HG03442 (cell line): Measurements from ENCODE around the gene PIGM.
"Not testable (repeated sequence)": the region's sequence is repeated elsewhere in the genome, so short reads cannot be mapped to it uniquely, and the experiment has no call there.

Experiments used
- ATAC-seq: cut with Tn5 transposase; IDR thresholded peaks from one replicate; pipeline ENCODE4 v1.9.1; 2021; ENCODE audit warnings: mild to moderate bottlenecking, moderate library complexity; ENCODE audit not compliant: unreplicated experiment

PIGM gene

DNA sequence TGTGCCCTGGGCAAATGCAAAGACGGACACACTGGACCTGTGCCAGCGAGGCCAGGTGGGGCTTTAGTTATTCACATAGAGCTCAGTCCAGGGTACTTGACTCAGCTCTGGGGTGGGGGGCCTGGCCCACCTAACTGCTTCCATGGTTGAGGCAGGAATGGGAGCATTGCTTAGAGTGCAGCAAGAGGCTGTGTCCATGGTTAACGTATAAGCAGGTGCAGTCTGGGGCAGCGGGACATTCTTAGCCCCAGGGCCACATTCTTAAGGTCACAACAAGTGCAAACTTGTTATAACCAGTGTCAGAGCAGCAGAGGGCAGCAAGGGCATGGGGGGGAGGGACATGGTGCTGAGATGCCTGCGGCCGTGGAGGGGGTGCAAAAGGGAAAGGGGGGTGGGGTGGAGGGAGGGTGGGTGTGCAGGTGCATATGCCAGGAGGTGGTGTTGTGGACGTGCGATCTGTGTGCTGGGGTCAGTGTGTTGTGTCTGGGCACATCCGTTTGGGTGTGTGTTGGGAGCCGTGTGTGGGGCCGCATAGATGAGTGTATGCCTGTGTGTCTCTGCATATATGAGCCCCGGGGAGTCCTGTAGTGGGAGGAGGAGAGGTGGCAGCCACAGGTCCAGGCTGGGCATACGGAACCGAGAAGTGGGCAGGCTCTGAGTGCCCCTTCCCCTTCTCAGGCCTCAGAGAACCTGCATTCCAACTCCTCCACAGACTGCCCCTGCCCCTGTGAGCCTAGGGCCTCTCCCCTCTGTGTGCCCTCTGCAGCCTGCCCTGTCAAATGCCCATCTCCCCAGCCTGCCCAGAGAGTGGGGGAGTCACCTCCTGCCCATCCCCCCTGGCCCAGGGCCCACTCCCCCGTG is 29.8 kb upstream of the PIGM start:
- ATAC-seq: no peak

DNA sequence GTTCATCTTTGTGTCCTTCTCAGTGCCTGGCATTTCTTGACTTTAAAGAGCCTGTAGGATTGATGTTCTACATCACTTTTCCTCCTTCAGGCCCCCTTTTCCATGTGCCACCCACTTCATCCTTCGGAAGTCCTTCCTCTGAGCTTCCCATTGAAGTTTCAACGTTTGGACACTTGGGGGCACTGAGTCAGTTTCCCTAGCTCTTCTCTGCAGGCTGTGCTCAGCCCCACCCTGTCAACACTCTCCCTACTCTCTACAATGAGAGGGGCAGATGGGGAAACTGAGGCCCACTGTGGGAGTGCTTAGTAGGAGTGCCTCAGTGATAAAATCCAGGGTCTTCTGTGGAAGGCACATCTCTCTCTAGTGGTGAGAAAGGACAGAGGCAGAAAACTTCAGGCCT is 26.3 kb upstream of the PIGM start:
- no peak for ATAC-seq

DNA sequence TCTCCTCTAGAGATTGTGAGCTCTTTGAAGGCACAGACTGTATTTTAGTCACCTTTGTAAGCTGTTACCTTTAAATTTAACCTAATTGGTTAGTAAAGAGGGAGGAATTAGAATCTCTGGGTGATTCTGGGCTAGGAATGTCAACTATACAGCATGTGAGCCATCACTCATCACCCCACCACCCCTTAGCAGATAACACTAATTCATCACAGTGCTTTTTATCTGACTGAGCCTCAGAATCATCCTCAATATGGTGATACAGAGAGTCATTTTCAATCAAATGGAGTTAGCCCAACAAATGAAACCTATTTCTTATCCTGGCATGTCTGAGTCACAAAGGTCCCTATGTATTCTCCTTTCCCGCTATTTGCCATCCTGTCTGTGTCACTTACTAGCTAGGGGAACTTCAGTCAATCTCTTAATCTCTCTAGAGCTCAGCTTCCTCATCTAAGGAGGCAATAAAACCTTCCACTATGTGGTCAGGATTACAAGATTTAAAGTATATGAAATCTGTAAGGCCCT is 24.9 kb upstream of the PIGM start:
- ATAC-seq: no peak

DNA sequence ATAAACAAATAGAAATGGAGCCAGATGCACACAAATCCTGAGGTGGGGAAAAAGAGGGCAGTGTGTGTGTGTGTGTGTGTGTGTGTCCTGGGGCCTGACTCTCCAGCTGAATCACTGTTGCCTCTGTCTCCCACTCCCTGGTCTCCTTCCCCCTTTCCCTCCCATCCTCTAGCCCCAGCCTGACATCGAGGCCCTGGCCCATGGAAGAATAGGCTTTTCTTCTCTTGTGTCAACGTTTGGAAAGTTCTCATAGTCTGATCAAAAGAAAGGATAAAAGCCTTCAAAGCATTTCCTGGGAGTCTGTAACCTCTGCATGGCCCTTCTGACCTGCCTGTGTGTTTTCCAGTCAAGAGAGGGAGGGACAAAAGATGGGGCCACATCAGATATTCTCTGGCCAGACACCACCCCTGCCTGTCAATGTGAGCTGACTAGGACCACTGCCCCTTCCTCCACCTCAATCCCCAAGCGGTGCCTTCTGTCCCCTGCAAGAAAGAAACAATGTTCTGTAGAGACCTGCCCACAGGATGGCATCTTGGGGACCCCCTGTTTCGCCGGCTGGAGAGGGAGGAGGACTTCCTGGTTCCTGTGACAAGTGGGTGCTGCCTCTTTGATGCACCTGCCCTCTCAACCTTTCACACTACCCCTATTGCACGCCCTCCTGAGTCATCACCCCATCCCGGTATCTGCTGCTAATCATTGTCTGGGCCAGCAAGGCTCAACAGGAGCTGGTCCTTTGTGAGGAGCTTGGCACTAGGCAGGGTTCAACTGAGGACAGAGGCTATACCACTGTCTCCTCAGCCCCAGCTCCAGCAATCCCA is 22.0 kb upstream of the PIGM start:
- no peak for ATAC-seq

DNA sequence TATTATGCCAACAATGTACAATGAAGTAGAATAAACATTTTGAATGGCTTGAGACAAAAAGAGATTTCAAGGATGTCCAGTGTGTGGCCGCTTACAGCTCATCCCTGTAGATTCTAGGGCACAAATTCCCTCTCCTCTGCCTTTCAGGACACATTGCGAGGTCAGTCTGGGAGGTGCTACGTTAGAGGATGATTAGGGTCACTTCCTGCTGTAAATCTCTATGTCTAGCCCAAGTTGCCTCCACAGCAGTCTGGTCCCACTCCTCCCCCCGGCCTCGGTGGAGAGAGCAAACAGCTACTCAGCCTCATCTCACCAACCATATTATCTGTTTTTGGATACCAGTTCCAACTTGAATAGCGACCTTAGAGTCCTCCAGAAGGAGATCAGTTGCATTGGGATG is 21.1 kb upstream of the PIGM start:
- ATAC-seq: no peak

DNA sequence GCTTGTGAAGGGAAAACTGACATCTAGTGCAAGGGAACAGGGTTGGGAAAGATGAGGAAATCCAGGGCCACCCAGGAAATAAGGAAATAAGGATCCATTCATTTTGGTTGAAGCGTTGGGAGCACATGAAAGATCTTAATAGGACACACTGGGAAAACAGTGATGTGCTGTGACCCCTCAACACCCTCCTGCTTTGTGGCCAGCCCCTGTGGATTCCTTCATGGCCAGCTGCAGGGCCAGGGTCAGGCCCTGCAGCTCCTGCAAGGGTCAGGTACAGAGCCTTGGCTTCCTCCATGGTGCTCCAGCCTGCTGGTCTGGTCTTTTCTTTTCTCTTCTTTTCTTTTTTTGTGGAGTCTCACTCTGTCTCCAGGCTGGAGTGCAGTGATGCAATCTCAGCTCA is 18.8 kb upstream of the PIGM start:
- ATAC-seq: no peak

DNA sequence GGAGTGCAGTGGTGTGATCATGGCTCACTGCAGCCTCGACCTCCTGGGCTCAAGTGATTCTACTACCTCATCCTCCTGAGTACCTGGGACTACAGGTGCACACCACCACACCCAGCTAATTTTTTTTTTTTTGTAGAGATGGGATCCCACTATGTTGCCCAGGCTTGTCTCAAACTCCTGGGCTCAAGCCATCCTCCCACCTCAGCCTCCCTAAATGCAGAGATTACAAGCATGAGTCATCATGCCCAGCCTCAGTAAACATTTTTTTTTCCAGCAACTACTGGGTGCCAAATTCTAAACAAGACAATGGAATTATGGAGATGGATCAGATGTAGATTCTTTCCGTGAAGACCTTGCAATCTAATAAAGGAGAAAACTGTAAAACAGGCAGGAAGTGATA is 18.4 kb upstream of the PIGM start:
- ATAC-seq: not testable (repeated sequence)

DNA sequence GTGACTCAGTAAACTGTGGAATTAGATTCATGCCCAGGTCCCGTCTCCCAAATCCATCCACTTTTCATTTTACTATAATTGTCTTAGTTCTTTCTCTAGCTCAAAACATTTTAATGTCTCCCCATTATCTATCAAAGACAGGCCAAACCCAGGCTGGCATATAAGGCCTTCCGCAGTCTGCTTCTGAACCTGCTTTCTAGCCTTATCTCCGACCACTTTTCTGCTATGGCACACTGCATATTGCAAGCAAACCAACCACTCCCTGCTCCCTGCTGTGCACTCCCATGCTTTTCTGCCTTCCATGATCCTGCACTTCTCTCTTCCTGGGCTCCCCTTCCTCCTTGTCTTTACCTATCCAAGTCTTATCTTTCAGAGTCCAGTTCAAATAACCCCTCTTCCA is 17.3 kb upstream of the PIGM start:
- ATAC-seq: no peak

DNA sequence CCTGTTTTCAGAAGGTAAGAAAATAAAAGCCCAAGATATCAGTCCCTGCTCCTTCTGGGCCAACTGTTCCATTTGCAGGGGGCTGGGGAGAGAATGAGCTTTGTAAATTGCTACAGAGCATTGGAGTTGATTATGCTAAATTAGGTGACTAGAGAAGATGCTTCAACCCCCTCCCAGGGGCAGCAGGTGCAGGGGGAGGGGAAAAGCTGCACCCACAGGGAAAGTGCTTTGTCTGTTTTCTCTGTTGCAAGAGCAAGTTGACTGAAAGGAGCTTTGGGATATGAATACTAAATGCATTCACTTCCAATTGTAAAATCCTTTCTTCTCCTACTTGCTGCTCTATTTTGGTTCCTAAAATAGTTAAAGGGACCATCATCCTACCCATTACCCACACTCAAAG is 16.5 kb upstream of the PIGM start:
- no peak for ATAC-seq

DNA sequence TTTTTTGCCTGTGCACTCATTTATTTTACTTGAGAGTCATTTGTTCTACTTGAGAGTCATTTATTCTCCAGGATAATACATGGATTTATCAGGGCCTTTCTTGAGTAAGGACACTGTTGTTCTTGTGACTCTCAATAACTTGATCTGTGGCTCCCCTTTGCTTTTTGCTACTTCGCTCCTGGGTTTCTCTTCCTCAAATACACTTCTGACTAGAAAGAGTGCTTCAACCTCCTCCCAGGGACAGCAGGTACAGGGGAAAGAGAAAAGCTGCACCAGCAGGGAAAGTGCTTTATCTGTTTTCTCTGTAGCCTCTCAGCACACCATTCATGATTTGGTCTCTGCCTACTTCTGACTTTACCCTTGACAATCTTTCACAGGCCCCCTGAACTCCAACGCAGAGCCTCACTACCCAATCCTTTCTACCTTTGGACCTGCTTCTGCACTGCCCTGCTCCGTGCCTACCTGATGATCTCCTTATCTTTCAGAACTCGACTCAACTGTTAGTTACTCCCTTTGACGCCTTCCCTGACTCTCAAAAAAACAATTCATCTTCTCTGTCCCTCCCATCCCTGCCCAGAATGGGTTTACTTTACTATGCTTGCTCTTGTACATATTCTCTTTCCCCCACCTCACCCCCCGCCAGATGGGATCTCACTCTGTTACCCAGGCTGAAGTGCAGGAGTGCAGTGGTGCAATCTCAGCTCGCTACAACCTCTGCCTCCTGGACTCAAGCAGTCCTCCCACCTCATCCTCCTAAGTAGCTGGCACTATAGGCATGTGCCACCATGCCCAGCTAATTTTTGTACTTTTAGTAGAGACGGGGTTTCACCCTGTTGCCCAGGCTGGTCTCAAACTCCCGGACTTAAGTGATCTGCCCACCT is 15.6 kb upstream of the PIGM start:
- peak; percentile 25 for ATAC-seq

DNA sequence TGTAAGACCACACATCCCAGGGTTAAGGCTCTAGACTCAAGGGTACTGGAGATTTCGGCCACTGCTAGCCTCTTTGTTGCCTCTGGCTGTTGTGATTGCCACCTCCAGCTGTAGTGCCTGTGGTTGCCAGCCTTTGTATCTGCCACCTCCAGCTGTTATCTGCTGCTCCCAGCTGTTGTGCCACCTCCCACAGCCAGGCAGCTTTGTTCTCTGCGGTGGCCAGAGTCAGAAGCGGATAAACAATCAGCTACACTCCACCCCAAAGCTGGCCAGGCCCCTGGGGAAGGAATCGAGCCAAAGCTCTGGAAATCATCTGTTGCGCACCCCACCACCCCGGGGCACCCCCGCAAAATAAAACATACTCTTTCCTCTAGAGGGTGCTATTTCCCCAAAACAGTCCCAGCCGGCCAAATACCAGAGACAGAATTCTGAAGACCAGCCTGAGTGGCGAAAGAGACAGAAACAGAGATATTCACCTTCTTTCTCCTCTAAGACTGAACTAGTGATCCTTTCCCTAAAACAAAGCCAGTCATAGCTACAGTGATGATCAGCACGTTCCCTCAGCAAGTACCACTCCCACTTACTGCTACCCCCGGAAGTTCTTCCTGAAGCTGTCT is 14.8 kb upstream of the PIGM start:
- peak; percentile 72 for ATAC-seq

DNA sequence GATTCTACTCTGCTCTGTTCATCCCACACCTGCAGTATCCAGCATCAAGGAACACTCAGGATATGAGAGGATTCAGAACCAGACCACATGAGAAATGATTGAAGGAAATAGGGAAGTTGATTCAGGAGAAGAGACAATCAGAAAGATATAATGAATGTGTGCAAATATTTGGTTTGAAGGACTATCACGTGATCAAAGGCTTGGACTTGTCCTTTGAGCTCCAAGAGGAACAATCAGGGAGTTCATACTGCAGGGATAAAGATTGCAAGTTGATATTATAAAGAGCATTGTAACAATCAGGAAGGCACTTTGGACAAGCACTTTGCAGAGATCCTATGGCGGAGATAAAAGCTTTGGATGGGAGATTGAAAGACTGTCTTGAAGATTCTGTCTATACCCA is 13.9 kb upstream of the PIGM start:
- no peak for ATAC-seq

DNA sequence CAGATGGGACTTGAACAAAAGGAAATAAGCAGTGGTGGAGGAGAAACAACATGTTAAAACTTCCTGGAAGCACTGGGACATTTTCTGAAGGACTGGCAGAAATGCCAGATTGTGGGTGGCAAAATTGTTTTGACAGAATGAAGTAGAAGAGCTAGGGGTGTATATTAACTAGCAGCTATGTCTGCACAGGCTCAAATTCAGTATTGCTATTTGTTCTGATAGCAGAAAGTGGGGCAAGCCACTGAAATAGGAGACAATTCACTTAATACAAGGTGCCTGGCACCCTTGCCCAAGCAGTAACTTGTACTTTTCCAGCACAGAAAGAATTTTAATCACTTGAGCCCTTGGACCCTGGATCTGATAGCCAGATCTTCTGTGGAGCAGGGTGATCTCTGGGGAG is 11.8 kb upstream of the PIGM start:
- no peak for ATAC-seq

DNA sequence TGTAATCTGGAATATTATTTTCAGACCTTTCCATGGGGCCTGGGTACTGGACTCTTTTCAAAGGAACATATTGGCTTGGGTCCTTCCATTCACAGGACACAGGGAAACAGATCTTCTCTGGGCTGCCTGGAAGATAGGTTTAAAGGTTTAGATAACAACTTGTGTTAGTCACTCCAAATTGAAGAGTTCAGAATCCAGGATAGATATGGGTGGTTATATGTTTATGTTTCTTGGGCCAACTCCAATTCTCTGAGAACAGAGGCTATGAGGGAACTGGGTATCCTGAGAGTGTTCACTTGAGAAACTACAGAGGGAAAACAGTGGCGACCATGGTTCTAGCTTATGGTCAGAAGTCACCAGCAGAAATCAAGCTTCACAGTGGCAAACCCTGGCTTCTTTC is 8.7 kb upstream of the PIGM start:
- no peak for ATAC-seq

DNA sequence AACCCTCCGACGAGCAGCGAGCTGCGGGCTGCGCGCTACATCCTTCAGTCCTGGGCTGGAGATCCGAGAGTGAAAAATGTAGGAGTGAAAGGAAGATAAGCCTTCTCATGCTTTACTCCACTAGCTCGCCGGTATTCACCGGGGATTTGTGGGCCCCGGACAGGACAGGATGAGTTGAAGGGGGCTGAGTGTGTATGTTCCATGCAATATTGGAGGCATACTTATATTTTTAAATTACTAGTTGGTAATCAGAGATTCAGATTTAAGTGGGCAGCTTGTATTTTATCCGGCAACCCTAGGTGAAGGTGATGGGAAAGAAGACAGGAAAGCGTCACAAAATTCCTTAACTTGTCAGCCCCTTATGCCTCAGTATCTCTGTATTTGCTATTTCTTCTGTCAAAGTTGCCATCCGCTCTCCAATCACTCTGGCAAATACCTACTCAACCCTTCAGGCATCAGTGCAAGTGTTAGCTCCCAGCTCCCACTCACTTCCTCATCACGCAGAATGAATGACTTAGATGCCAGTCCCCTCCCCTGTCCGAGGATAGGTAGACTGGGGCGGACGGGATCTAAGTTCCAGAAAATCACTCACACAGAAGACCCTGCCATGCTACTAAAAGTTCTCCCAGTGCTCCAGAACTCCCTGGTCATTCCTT is 503 bp upstream of the PIGM start:
- no peak for ATAC-seq

DNA sequence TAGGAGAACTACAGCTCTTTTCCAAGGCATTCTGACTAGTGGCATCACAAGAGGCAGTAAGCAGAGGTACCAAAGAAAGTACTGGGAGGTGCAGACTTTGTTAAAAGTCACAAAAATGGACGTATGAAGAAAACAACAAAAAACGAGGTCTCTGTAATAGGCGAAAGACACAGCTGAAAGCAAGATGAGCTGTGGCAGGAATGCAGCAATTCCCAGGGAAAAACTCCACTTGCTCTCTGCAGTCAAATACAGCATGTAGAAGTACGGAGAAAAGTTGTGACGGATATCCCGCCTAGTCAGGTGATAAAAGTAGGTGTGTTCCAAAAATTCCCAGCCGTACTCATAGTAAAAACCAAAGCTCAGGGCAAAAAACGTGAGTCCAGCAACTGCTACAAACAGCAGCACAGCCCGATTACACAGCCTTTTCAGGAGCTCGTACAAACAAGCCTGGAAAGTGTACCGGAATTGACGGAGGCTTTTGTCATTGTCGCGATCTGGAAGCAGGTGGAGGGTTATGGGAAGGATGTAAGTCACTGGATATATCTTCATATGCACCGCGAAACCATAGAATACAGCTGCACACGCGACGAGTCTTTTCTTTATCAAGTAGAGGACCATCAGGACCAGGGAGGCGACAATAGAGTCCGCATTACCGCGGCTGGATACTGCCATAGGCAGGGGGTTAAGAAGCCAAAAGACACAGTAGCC is 979 bp downstream of the PIGM start:
- ATAC-seq: no peak

DNA sequence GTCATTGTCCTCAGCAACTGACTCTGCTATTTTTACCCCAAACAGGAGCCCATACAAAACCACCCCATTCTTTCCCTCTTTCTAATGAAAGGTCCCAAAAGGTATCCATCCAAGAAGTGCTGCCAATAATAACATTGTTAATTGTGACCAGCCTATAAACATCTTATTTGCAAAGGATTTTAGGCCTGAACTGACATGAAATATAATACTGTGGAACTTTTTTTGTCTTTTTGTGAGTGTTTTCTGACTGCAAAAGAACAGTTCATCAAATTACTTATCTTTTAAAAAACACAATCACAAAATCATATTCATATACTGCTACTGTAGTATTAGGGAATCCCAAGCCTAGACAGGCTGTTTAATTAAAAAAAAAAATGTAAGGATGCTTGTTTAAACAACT is 3.4 kb downstream of the PIGM start:
- ATAC-seq: no peak

DNA sequence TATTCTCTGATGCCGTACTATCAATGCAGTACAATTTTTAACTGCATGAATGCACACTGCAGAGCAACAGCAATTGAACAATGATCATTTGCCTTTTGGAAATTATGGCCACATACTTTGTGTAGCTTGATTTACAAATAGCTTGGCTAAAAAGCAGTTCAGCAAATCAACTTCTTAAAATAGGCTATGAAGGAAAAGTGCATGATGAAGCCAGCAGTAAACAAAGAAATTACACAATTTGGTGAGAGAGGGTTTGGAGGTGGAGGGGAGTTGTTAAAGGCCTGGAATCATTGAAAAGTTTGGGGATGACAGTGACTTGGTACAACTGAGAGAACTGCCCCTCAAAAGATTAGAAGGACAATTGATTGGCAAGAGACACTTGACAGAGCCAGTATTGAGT is 6.5 kb downstream of the PIGM start:
- no peak for ATAC-seq

DNA sequence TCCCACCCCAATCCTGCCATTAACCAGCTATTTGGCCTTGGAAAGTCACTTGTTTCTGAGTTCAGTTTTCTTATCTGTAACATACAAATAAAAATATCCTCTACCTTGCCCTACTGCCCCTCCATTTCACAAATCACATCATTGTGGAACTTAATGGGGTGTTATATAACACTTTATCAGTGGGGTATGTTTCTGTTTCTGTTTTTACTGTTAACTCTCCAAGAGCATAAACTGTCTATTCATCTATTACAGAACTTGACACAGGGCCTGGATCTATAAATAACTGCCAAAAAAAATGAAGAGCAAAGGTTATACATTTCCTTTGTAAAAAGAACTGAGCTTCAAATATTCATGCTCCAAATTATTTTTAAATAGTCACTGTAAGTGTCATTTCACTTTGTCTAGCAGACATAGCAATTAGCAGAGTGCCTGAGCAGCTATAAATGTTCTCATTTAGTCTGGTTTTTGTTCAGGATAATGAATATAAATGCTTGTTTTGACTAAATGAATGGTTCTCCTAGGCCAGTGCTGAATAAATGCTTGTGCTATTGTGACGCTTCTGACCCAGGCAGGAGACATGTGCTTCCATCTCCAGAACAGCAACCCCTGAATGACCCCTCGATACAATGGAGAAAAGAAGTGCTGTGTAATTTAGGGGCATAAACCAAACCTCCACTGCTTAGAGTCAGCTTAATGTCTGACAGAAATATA is 7.4 kb downstream of the PIGM start:
- no peak for ATAC-seq
